Measurements from ENCODE around the gene EIF2S1. TPM values are rescaled to one million over a fixed set of nuclear protein-coding genes. Genes with fewer than 3 reads are reported as not detected.

Gene EIF2S1
- total RNA-seq, 6 donors from 2014 or later = 10.3 to 88.2 (median 66.4) TPM

DNA sequence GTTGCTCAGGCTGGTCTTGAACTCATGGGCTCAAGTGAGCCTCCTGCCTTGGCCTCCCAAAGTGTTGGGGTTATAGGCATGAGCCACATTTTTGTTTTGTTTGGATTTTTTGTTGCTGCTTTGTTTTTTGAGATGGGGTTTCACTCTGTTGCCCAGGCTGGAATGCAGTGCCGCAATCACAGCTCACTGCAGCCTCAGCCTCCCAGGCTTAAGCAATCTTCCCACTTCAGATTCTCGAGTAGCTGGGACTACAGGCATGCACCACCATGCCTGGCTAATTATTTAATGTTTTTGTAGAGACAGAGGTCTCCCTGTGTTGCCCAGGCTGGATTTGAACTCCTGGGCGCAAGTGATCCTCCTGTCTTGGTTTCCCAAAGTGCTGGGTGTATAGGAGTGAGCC lies 57.5 kb downstream of the EIF2S1 start:
- H3K9me3 ChIP-seq = no peaks in the 10 kb centered on the region
- H3K4me3 ChIP-seq = no peak overlapping the region
- ATAC-seq (ENCODE audit: low FRiP score in 2 of 2) (no peak), DNase-seq (peak in 1 of 2 donors; percentile 60)
- WGBS, 2 donors = 50 to 69% methylated on average over 3 of the region's 3 CpGs
- peaks cover 0 to 11% (median 2%) of the 10 kb centered on the region in 4 donors for H3K4me1 ChIP-seq
- no peaks in the 10 kb centered on the region for H3K36me3 ChIP-seq
- H3K27me3 ChIP-seq = no peaks in the 10 kb centered on the region
- no peak overlapping the region for H3K27ac ChIP-seq
- no peak for TF ChIP-seq EP300 (IDR thresholded peaks at IDR 0.05)
- TF ChIP-seq, protein P1, sequence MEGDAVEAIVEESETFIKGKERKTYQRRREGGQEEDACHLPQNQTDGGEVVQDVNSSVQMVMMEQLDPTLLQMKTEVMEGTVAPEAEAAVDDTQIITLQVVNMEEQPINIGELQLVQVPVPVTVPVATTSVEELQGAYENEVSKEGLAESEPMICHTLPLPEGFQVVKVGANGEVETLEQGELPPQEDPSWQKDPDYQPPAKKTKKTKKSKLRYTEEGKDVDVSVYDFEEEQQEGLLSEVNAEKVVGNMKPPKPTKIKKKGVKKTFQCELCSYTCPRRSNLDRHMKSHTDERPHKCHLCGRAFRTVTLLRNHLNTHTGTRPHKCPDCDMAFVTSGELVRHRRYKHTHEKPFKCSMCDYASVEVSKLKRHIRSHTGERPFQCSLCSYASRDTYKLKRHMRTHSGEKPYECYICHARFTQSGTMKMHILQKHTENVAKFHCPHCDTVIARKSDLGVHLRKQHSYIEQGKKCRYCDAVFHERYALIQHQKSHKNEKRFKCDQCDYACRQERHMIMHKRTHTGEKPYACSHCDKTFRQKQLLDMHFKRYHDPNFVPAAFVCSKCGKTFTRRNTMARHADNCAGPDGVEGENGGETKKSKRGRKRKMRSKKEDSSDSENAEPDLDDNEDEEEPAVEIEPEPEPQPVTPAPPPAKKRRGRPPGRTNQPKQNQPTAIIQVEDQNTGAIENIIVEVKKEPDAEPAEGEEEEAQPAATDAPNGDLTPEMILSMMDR (IDR thresholded peaks at IDR 0.05) = no peak
- no peak for TF ChIP-seq POLR2A (IDR thresholded peaks at IDR 0.05)
- no peak for TF ChIP-seq POLR2AphosphoS5 (IDR thresholded peaks at IDR 0.05)

DNA sequence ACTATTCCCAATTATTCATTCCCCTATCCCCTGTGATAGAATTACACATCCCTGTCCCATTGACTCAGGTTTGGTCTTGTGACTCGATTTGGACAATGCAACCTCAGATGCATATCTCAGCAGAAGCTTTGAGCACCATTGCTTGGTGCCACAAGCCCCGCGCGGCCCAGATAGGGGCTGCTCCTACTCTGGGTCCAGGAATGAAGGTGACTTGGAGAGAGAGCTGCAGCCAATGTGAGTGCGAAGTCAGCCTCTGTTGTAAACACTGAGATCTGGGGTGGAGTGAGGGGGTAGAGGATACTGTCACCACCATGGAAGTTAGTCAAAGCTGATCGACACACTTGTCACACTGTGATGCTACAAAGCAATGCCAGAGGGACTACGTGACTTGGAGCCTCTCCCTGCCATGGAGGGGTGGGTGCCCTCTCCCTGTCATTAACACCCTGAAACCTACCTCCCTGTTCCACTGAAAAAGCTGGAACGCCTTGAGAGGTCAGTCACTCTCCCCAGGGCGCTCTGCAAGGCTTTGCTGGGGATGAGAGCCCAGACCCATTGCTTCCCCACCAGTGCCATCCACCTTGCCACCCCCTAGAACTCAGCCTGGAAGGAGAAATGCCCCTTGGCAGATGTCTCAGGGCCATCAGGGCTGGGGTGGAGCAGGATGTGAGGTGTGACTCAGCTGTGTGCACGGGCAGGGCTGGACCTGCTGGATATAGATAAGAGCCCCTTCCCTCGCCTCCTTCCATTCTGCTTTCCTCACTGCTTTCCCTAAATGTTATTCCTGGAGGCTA lies 58.5 kb downstream of the EIF2S1 start:
- Histone ChIP-seq H3K4me1 (peaks cover 0 to 8% (median 2%) of the 10 kb centered on the region in 4 donors), H3K27me3 (no peaks in the 10 kb centered on the region), H3K27ac (no peak overlapping the region), H3K4me3 (no peak overlapping the region), H3K9me3 (no peaks in the 10 kb centered on the region), H3K36me3 (no peaks in the 10 kb centered on the region)
- ATAC-seq (ENCODE audit: low FRiP score in 2 of 2) (peak in 1 of 2 donors; percentile 16), DNase-seq (no peak)
- WGBS, 2 donors = 73 to 76% methylated on average over 10 to 11 of the region's 11 CpGs
- TF ChIP-seq POLR2AphosphoS5 (IDR thresholded peaks at IDR 0.05) (no peak), EP300 (IDR thresholded peaks at IDR 0.05) (no peak), POLR2A (IDR thresholded peaks at IDR 0.05) (no peak)
- TF ChIP-seq, protein P1 (IDR thresholded peaks at IDR 0.05) = no peak

DNA sequence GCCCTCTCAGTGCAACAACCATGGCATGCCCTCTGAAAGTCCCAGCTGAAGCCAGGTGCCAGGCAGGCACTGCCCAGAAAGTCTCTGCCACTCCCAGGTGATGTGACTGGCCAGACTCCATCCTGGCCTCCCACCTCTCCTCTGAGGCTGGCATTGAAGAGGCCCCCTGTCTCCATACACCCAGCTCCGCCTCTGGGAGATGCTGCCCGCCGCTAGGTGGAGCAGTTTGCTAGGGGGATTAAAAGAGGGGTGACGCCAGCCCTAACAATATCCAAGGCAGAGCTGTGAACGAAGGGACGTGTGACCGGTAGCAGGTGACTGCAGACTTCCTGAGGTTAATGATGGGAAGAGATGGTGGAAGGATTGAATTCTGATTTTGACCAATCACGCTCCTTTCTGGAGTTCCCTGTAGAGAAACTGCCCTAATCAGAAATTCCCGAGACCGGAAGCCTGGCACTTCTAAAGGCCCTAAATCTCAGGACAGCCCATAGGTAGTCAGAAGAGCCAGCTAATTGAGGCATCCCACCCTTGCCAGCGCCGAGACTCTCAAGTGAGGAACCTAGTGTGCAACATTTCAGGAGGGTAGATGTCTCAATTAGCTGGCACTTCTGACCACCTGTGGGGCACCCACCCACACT lies 60.1 kb downstream of the EIF2S1 start:
- Histone ChIP-seq H3K27ac (no peak overlapping the region), H3K36me3 (no peaks in the 10 kb centered on the region), H3K9me3 (no peaks in the 10 kb centered on the region), H3K27me3 (no peaks in the 10 kb centered on the region), H3K4me3 (no peak overlapping the region), H3K4me1 (no peaks in the 10 kb centered on the region)
- no peak for TF ChIP-seq EP300 (IDR thresholded peaks at IDR 0.05)
- TF ChIP-seq, protein P1 (IDR thresholded peaks at IDR 0.05) = peak in 3 of 6 experiments; percentile 21 to 28 (median 22)
- no peak for ATAC-seq (ENCODE audit: low FRiP score in 2 of 2)
- no peak for DNase-seq
- WGBS, 2 donors = 76 to 82% methylated on average over 12 of the region's 12 CpGs

DNA sequence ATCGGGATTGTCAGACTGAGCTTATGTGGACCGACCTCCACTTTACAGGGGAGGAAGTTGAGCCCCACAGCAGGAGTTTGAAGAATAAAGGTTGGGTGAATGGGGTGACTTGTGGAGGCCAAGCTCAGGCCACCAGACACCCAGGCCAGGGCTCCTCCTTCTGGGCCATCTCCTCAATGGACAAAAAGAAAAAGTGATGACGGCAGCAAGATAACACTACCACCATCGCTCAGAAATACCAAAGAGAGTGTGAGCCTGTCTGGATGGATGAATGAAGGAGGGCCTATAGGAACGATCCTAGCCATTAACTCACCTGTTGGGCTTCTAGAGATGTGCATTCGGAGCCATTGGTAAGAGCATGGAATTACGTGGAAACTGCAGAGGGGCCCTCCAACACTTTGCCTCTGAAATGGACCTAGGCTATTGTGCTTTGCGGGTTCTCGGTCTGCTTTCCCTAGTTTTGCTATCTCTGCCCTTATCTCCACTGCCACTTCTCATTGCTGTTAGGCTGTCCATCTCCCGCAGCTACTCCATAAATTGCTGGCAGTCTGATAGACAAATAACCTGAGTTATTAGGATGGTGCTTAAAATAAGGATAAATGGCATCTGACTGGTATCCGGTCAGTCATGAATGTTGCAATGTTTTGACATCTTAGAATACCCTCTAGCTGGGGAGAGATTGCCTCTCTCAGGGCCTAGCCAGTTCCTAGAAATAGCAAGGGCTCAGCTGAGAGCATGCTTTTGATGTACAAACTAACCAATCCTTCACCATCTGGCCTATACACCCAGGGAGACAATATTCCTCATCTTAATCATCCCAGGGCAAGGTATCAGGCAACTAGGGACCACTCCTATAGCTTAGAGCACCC lies 61.5 kb downstream of the EIF2S1 start:
- ATAC-seq (ENCODE audit: low FRiP score in 2 of 2) (no peak), DNase-seq (no peak)
- no peaks in the 10 kb centered on the region for H3K4me1 ChIP-seq
- H3K27me3 ChIP-seq = no peaks in the 10 kb centered on the region
- H3K4me3 ChIP-seq = no peak overlapping the region
- TF ChIP-seq EP300 (IDR thresholded peaks at IDR 0.05) = no peak
- 89 to 90% methylated on average over 11 of the region's 11 CpGs for WGBS, 2 donors
- no peaks in the 10 kb centered on the region for H3K9me3 ChIP-seq
- H3K36me3 ChIP-seq = no peaks in the 10 kb centered on the region
- no peak overlapping the region for H3K27ac ChIP-seq

DNA sequence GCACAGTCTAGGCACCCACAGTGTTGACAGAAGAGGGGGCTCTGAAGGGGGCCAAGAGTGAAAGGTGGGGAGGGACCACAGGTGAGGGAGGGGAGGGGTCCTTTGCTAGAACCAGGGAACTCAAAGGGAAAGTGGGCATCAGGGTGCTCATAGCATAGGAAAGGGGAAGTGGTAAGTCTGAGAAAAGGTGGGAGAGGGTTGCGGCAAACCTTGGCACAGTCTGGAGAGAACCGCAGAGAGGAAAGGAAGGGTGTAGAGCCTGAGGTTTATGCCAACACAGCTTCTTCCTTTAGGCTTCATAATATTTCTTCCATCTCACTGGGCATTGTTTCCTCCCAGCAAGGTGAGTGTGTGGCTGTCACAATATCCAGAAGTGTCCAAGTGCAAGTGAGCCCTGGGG lies 63.3 kb downstream of the EIF2S1 start:
- no peak for ATAC-seq (ENCODE audit: low FRiP score in 2 of 2)
- peaks cover 0 to 11% (median 4%) of the 10 kb centered on the region in 4 donors for H3K4me1 ChIP-seq
- H3K36me3 ChIP-seq = no peaks in the 10 kb centered on the region
- H3K9me3 ChIP-seq = no peaks in the 10 kb centered on the region
- WGBS, 2 donors = 49 to 60% methylated on average over 2 of the region's 2 CpGs
- TF ChIP-seq EP300 (IDR thresholded peaks at IDR 0.05) (no peak), POLR2AphosphoS5 (IDR thresholded peaks at IDR 0.05) (no peak), POLR2A (IDR thresholded peaks at IDR 0.05) (no peak)
- TF ChIP-seq, protein P1 (IDR thresholded peaks at IDR 0.05) = no peak
- H3K4me3 ChIP-seq = no peak overlapping the region
- DNase-seq = no peak
- no peaks in the 10 kb centered on the region for H3K27me3 ChIP-seq
- no peak overlapping the region for H3K27ac ChIP-seq
